IMR-90 (cell line): ENCODE results near the gene EMC8.

Experiments
- POLR2A ChIP-seq: IDR thresholded peaks from 2 replicates; pipeline ENCODE4 v1.6.1; 2012; ENCODE audit warnings: mild to moderate bottlenecking, low read depth, low read length
- RAD21 ChIP-seq: IDR thresholded peaks from 2 replicates; pipeline ENCODE4 v1.6.1; 2012; ENCODE audit warnings: low read length, improper control_type of control experiment
- RFX5 ChIP-seq: IDR thresholded peaks from 2 replicates; pipeline ENCODE4 v1.8.0; 2012; ENCODE audit warnings: low read depth, mild to moderate bottlenecking, low read length, moderate library complexity
- SMC3 ChIP-seq: fragments of 150-350 bp; IDR thresholded peaks from 2 replicates; pipeline ENCODE4 v1.6.1; 2016; ENCODE audit warnings: low read depth, mild to moderate bottlenecking, antibody characterized with exemption, low read length, moderate library complexity
- TF ChIP-seq, protein P1 (sequence below): conservative IDR thresholded peaks from 2 replicates; pipeline ENCODE4 v1.5.1; 2012; ENCODE audit warnings: mild to moderate bottlenecking, low read depth, low read length, improper control_type of control experiment
- TF ChIP-seq, protein P2 (sequence below): fragments of 150-350 bp; IDR thresholded peaks from 2 replicates; pipeline ENCODE4 v1.6.1; 2016; ENCODE audit warnings: low read depth, mild to moderate bottlenecking, low read length, moderate library complexity, borderline replicate concordance

DNA sequence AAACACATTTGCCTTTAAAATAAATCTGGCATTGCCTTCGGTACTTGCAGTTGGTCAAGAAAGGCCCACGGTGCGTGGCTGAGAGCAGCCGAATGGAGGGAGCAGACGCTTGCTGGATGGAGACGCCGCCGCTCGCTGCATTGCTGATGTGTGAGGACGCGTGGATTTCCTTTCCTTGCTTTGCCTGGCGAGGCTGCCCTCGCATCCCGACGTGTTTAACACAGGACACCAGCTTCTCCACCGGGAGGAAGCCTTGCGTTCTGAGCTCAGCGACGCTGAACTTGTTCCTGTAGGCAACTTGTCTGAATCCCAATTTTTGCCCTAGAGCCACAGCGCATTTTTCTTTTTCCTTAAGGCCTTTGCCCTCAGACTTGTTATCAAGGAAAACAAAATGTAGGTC is 45.9 kb upstream of the EMC8 start:
- TF ChIP-seq, protein P1, sequence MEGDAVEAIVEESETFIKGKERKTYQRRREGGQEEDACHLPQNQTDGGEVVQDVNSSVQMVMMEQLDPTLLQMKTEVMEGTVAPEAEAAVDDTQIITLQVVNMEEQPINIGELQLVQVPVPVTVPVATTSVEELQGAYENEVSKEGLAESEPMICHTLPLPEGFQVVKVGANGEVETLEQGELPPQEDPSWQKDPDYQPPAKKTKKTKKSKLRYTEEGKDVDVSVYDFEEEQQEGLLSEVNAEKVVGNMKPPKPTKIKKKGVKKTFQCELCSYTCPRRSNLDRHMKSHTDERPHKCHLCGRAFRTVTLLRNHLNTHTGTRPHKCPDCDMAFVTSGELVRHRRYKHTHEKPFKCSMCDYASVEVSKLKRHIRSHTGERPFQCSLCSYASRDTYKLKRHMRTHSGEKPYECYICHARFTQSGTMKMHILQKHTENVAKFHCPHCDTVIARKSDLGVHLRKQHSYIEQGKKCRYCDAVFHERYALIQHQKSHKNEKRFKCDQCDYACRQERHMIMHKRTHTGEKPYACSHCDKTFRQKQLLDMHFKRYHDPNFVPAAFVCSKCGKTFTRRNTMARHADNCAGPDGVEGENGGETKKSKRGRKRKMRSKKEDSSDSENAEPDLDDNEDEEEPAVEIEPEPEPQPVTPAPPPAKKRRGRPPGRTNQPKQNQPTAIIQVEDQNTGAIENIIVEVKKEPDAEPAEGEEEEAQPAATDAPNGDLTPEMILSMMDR: no peak
- no peak for TF ChIP-seq RFX5
- no peak for TF ChIP-seq POLR2A
- TF ChIP-seq, protein P2, sequence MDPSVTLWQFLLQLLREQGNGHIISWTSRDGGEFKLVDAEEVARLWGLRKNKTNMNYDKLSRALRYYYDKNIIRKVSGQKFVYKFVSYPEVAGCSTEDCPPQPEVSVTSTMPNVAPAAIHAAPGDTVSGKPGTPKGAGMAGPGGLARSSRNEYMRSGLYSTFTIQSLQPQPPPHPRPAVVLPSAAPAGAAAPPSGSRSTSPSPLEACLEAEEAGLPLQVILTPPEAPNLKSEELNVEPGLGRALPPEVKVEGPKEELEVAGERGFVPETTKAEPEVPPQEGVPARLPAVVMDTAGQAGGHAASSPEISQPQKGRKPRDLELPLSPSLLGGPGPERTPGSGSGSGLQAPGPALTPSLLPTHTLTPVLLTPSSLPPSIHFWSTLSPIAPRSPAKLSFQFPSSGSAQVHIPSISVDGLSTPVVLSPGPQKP: no peak
- TF ChIP-seq SMC3: no peak
- no peak for TF ChIP-seq RAD21
